Left forelimb (tissue), 1 donor: Measurements from ENCODE around the gene C22orf42.
"Not testable (repeated sequence)": the region's sequence is repeated elsewhere in the genome, so short reads cannot be mapped to it uniquely, and the experiment has no call there.

Experiments
- DNase-seq: peaks from one replicate; pipeline ENCODE4 v3.0.0-alpha.2; 2018; ENCODE audit warnings: low spot score

Gene C22orf42

DNA sequence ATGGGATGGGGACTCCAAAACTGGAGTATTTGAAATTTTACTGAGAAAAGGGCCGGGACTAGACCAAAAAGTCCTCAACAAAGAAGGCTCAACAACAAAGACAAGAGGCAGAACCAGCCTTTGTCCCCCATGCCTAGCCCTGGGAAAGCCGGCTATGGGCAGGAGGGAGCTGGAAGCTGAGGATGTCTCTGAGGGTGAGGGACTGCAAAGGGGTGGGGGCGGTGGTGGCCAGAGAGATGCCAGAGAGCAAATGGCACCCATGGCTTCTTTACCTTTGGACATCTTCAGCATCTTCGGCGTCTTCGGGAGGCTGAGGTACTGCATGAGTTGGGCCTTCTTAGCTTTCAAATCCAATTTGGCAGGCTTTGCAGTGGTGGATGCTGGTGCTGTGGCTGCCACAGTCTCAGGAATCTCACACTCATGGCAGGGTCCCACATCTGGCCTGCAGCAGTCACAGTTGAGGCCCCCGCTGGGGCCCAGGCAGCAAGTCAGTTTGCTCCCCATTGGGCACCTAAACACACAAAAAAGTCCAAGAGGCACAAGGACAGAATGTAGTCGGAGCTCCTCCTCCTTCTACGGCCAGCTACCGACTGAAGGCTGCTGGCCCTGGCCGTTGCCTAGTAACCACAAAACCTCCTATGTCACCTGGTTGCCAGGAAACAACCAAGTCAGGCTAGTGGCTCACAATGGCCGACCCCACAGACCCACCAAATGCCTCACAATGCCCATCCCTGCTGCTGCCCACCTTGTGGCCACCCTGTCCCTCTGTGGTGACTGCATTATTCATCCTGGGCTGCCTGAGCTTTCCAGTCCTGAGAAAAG lies at the start of gene C22orf42:
Gene C22orf42 (minus strand): TSS at position 592 of the 822 bp plus-strand sequence. CDS start 88 bp downstream, at position 504.
- no peak for DNase-seq

- no peak for DNase-seq
Measured at GRCh38 chr22:32208681-32209080, 49.6 kb upstream of the C22orf42 start.

GRCh38 chr22:32207971-32208480 lies 48.9 kb upstream of the C22orf42 start:
- DNase-seq = no peak

- DNase-seq = no peak
Measured at GRCh38 chr22:32206774-32207758, 48.0 kb upstream of the C22orf42 start.

DNA sequence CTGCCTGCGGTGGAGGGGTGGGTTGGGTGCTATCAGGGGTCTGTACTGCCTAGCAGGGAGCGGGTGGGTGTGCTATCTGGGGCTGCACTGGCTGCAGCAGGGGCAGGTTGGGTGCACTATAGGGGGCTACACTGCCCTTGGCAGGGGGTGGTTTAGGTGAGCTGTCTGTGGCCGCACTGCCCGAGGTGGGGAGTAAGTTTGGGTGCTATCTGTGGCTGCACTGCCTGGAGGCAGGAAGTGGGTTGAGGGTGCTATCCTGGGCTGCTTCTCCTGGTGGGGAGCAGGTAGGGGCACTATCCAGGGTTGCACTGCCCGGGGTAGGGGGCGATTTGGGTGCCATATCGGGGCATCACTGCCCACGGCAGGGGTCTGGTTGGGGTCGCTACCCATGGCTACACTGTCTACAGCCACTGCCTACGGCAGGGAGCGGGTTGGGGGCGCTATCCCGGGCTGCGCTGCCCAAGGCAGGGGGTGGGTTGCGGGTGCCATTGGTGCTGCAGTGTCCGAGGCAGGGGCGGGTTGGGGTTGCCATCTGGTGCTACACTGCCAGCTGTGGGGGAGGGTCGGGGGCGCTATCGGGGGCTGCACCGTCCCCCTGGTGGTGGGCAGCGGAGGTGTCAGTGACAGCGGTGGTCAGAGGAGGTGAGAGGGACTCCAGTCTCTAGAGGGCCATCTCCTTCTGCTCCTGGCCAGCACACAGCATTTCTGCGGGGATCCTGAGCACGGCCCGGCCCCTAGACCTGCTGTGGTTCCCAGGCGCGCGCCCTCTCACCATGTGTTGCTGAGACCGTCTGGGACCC lies 47.1 kb upstream of the C22orf42 start:
- DNase-seq = no peak

GRCh38 chr22:32204856-32205722 lies 46.0 kb upstream of the C22orf42 start, which contains the start of gene RFPL2:
RFPL2 (minus strand) TSS chr22:32205073; CDS start chr22:32202451, 2,622 bp downstream.
- no peak for DNase-seq

GRCh38 chr22:32204040-32204855 lies 45.1 kb upstream of the C22orf42 start:
- DNase-seq = no peak

- no peak for DNase-seq
Measured at GRCh38 chr22:32203181-32204039, 44.3 kb upstream of the C22orf42 start.

DNA sequence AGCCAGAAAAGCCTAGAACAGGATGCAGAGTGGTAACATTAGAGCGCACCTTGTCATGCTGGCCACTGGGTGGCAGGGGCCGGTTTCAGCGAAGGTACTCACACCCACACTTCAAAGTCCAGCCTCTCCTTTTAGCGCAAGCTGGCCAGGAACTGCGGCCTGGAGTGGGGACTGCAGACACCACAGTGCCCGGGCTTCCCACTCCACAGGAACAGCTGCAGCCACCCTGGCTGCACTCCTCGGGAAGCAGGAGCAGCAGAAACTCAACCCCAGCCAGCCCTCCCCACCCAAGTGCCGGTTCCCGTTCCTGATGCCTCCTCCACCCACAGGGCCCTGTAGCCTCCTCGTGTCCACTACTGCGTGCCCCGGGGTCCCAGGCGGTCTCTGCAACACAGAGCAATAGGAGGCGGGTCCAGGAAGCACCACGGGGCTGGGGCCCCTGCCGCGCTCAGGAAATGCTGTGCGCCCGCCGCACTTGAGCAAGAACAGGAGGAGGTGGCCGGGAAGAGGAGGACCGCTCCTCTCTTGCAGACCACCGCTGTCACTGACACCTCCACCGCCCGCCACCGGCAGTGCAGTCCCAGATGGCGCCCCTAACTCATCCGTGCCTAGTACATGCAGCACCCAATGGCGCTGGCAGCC lies 43.6 kb upstream of the C22orf42 start:
- no peak for DNase-seq

- DNase-seq = no peak
Measured at GRCh38 chr22:32202161-32202538, 43.0 kb upstream of the C22orf42 start.

DNA sequence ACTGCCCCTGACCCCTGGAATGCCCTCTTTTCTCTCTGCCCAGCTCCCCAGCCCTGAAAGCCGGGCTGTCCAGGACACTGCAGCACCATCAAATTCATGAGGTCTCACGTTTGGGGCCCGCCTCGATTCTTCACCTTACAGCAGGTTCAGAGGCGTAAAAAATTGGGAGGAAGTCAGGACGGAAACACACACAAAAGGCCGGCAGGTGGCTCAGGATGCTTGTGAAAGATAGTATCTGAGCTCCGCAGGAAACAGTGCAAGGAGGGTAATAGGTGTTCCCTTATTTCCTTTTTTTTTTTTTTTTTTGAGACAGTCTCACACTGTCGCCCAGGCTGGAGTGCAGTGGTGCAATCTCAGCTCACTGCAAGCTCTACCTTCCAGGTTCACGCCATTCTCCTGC lies 41.6 kb upstream of the C22orf42 start:
- DNase-seq = no peak

DNA sequence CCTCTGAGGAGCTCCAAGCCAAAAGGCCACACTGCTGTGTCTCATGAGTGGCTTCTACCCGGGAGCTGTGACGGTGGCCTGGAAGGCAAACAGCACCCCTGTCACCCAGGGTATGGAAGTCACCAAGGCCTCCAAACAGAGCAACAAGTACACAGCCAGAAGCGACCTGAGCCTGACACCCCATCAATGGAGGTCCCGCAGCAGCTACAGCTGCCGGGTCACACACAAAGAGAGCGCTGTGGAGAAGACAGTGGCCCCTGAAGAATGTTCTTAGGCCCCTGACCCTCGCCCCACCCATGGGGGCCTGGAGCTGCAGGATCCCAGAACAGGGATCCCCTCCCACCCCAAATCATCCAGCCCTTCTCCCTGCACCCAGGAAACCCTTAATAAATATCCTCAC lies 40.9 kb upstream of the C22orf42 start:
- DNase-seq = no peak

- DNase-seq = no peak
Measured at GRCh38 chr22:32199341-32199740, 40.2 kb upstream of the C22orf42 start.

DNA sequence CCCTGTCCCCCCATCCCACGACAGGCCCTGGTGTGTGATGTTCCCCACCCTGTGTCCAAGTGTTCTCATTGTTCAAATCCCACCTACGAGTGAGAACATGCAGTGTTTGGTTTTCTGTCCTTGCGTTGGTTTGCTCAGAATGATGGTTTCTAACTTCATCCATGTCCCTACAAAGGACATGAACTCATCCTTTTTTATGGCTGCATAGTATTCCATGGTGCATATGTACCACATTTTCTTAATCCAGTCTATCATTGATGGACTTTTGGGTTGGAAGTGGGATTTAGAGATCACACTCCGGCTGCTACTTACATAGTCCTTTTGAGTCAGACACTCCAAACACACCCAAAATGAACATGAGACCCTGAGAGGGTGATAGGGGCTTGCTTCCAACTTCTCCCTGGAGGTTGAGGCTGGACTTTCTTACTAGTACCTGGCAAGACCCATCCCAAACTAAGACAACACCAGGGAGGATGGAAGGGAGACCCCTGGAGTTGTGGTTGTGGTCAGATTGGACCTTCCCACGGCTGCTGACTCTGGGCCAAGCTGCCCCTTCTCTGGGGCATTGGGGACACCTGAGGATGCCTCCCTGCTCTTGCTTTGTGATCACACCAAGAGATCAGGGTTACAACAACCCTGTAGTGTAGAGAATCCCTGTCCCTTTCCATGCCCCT lies 38.6 kb upstream of the C22orf42 start:
- not testable (repeated sequence) for DNase-seq

- not testable (repeated sequence) for DNase-seq
Measured at GRCh38 chr22:32195900-32196299, 36.8 kb upstream of the C22orf42 start.

- not testable (repeated sequence) for DNase-seq
Measured at GRCh38 chr22:32193346-32193745, 34.2 kb upstream of the C22orf42 start.

DNA sequence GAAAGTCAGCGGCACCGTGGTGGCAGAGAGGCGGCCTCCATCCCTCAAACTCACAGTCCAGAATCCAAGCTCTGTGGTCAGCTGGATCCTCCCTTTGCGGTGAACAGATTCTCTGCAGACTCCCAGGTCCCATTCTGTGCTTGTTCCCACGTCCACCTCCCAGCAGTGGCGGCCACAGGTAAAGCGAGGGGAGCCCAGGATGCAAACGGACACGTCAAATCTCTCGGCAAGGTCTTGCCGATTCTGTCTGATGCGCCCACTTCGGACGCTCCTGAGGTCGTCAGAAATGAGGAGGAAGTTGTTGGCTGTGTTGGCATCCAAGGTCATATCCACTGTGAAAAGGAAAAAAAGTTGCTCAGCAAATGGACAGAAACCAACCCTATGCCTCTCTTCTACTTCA lies 31.9 kb upstream of the C22orf42 start:
- DNase-seq = not testable (repeated sequence)

- DNase-seq = no peak
Measured at GRCh38 chr22:32185821-32186220, 26.7 kb upstream of the C22orf42 start.
